ENCODE data around the gene GSAP.
A peak's percentile ranks its signal among the peaks of the same experiment; 100 is the strongest.
"Not testable (repeated sequence)": the region's sequence is repeated elsewhere in the genome, so short reads cannot be mapped to it uniquely, and the experiment has no call there.

Gene GSAP

GRCh38 chr7:77415823-77416620, at the start of gene GSAP:
GSAP (minus strand) TSS chr7:77416349; CDS start chr7:77416321, 28 bp downstream.
- DNase-seq (ENCODE audit: low spot score): peak; percentile 62

DNA sequence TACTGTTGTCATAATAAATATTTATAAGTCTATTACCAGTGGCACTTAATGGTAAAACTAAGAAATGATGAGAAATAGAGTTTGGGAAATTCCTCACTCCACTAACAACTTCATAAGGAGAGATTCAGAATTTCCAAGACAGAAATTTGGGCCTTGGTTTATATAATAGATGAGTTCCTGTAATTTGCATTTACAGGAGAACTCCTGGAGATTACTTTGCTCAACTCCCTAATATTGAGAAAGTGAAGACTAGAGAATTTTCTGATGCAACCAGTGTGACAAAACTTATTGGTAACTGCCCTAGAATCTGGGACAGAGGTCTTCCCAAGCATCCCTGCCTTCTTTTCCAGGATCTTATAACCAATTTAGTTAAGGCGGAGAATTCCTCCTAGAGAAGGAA, 49.1 kb upstream of the GSAP start:
- no peak for DNase-seq (ENCODE audit: low spot score)

GRCh38 chr7:77464589-77464988, 48.4 kb upstream of the GSAP start:
- no peak for DNase-seq (ENCODE audit: low spot score)

DNA sequence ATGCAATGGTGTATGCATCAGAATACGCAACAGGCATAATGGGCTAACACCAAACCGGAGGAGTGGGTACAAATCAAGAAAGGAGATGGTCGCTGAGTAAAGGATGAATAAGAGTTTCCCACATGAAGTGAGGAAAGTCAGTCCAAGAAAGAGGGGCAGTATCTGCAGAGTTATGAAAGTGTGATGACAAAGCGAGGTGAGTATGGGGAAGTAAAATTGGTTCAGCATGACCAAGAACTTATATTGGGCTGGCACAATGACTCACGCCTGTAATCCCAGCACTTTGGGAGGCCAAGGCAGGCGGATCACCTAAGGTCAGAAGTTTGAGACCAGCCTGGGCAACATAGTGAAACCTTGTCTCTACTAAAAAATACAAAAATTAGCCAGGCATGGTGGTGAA, 47.5 kb upstream of the GSAP start:
- peak; percentile 48 for DNase-seq (ENCODE audit: low spot score)

- no peak for DNase-seq (ENCODE audit: low spot score)
Observed at GRCh38 chr7:77461842-77462241, 45.7 kb upstream of the GSAP start.

DNA sequence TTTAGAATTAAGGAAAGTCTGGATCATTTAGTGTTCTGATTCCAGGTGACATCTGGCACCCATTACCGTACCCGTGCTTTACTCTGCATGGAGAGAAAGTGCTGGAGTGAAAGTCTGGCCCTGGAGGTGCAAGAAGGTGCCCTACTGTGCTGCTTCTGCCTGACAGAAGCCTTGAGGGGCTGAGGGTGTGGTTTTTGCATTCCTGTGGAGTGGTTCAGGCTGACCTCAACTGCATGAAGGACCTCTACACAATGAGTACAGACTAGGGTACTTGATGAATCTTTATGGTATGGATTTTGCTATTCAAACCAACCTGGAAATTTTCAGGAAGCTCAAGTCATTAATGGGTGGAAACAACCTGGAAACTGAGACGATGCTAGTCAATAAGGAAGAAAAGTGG, 45.1 kb upstream of the GSAP start:
- DNase-seq (ENCODE audit: low spot score): no peak

DNA sequence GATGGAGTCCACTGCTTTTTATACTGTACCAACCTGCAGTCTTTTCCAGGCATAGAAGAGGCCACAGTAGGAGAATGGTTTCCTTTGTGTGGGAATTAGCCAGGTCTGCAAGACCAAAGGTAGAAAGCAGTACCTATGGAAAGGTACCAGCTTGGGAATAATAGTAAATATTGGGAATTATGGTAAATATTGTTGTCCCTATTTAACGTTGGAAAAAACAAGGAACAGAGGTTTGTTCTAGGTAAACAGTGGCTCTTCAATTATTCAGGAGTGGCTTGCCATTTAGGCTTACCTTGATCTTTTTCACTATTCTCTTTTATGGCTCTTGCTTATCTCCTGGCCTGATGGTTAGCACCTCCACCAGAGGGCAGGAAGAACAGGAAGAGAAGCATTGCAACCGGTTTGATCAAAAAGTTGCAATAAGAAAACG, 43.9 kb upstream of the GSAP start:
- DNase-seq (ENCODE audit: low spot score): no peak

GRCh38 chr7:77459311-77459726, 43.2 kb upstream of the GSAP start:
- DNase-seq (ENCODE audit: low spot score): no peak

DNA sequence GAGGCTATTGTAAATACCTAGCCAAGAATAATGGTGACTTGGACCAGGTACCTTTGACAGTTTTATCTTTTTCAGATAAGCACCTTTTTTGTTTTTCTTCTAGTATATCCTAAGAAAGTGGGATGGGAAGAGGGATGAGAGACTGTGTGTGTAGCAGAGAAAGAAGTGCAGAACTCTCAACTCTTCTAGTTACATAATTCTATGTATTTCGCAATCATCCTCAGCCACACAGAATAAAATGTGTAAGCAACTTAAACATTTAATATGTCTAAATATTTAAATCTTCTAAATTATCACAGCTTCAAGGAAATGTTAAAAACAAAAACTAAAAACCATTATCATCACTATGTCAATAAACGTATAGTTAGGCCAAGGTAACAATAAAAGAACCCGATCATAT, 42.6 kb upstream of the GSAP start:
- no peak for DNase-seq (ENCODE audit: low spot score)

DNA sequence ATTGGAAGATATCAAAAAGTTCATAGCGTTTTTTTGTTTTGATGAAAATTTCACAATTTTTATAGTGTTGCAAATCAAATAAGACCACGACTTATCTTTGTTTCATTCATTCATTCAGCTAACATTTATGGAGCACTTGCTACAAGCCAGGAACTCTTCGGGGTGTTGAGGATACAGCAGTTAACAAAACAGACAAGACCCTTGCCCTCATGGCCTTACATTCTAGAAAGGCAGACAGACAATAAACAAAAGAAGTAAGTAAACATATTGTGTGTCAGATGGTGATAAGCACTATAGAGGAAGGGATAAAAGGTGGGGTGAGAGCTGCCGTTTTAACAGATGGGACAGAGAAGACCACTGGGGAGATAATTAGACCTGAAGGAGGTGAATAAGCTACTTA, 41.6 kb upstream of the GSAP start:
- no peak for DNase-seq (ENCODE audit: low spot score)

DNA sequence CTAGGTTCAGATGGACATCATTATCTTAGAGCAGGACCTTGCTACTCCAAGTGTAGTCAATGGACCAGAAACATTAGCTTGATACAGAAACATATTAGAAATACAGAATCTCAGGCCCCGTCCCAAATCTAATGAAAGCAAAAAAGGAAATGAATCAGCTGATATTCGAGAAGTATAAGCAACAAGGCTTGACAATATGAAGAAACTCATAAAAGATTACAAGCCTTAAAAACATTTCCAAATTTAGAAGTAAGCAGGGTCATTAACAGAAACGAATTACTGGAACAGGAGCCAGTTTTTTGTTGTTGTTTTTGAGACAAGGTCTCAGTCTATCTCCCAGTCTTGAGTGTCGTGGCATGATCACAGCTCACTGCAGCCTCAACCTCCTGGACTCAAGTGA, 40.5 kb upstream of the GSAP start:
- DNase-seq (ENCODE audit: low spot score): no peak

- peak; percentile 90 for DNase-seq (ENCODE audit: low spot score)
Observed at GRCh38 chr7:77455321-77455720, 39.2 kb upstream of the GSAP start.

DNA sequence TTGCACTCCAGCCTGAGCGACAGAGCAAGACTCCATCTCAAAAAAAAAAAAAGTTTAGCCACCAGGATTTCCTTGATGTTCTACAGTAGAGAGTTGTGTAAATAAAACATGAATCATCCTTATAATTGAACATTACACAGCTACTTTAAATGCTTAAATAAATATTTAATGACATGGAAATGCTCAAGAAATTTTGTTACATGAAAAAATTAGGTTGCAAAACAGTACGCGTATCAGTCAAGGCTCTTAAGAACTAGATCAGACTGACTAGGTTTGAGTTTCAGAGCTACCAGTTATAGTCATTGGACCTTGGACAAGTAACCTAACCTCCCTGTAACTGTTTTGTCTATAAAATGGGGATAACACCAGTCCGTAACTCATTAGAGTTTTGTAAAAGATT, 38.7 kb upstream of the GSAP start:
- DNase-seq (ENCODE audit: low spot score): no peak

- no peak for DNase-seq (ENCODE audit: low spot score)
Observed at GRCh38 chr7:77453531-77453930, 37.4 kb upstream of the GSAP start.

DNA sequence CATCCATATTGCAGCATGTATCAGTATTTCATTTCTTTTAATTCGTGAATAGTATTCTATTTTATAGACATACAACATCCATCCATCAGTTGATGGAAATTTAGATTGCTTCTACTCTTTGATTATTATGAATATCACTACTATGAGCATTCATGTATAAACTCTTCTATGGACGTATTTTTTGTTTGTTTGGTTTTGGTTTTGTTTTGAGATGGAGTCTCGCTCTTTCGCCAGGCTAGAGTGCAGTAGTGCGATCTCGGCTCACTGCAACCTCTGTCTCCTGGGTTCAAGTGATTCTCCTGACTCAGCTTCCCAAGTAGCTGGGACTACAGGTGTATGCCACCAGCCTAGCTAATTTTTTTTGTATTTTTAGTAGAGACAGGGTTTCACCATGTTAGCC, 35.8 kb upstream of the GSAP start:
- not testable (repeated sequence) for DNase-seq (ENCODE audit: low spot score)

DNA sequence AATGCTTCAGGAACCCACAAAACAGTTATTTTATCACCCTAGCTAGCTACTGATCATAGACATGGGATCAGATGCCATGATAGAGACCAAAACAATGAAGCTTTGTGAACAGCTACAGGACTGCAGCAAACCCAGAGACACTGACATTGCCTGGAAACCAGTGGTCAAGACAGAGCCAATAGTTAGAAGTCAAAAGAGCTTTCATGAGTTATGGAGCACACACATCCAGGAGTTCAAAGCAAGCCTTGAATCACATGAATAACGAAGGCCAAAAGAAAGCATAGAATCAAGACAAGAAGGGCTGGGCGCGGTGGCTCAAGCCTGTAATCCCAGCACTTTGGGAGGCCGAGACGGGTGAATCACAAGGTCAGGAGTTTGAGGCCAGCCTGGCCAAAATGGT, 34.5 kb upstream of the GSAP start:
- no peak for DNase-seq (ENCODE audit: low spot score)

DNA sequence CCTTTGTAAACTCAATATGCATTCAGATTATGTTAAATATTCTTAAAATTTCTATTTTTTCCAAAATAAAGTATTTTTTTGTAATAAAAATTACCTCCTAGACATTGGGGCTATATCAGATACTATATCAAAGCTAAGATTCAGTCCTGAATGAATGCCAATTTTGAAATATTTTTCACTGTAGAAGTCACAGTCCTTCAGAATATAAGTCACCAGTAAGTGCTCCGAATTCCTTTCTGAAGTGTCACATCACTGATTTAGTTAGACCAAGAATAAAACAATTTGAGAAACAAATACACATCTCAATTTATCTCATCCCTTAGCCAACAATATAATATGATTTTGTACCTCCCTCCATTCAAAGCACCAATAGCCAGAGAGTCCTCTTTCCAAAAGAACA, 33.9 kb upstream of the GSAP start:
- DNase-seq (ENCODE audit: low spot score): peak; percentile 31

DNA sequence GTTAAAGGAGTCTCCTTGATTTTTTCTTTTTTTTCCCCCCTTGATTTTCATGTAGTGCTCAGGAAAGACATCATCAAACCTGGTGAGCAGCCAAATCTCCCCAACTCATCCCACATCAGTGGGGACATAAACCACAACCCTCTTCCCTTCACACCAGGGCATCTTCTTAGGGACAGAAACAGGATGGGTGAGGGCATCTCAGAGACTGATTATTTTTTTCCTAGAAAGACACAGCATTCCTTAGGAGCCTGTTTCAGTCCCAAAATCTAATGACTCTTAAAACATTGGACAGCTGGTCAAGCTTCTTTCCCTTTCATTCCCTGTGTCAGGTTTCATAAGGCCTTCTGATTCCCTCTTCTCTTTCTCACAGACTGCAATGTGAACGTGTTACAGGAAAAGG, 31.5 kb upstream of the GSAP start:
- DNase-seq (ENCODE audit: low spot score): no peak

DNA sequence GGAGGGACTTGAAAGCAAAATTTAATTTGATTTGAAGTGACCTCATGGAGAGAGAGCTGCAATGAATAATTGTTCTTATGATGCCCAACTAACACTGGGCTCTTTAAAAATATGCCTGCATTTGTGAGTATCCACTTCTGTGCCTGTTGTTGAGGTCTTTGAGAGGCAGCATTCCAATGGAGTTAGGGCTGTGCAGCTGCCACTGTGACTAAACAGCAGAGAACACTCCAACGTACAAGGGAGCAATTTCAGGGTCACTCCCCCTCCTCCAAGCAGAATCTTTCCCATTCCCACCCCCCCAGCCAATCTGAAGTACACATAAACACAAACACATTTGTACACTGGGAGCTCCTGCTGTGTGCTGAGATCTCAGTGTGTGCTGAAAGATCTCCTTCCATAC, 28.0 kb upstream of the GSAP start:
- DNase-seq (ENCODE audit: low spot score): no peak

GRCh38 chr7:77443042-77443441, 26.9 kb upstream of the GSAP start:
- no peak for DNase-seq (ENCODE audit: low spot score)

- peak; percentile 22 for DNase-seq (ENCODE audit: low spot score)
Observed at GRCh38 chr7:77442636-77443035, 26.5 kb upstream of the GSAP start.

- no peak for DNase-seq (ENCODE audit: low spot score)
Observed at GRCh38 chr7:77441046-77441445, 24.9 kb upstream of the GSAP start.

DNA sequence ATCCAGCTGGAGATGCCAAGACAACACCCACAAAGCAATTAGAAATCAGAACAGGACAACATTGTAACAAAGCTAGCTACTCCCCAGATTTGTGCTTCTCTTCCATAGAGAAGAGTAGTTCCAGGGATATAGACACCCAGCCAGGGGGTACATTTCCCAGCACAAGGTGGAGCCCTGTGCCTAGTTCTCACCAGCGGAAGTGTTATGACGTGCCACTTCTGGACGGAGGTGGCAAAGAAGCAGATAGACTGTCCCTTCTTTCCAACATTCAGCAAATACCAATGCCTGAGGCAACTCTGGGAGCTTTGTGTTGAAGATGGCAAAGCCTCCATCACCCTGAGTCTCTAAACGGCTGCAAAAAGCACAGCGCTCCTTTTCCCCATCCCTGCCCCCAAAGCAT, 23.4 kb upstream of the GSAP start:
- DNase-seq (ENCODE audit: low spot score): peak; percentile 23

- DNase-seq (ENCODE audit: low spot score): no peak
Observed at GRCh38 chr7:77438131-77438530, 22.0 kb upstream of the GSAP start.
